HG02763 (cell line): ENCODE results near the gene UGT3A2.

Source experiments
- ATAC-seq: cut with Tn5 transposase; IDR thresholded peaks from one replicate; pipeline ENCODE4 v1.9.1; 2021; ENCODE audit warnings: mild to moderate bottlenecking, moderate library complexity; ENCODE audit not compliant: unreplicated experiment

The UGT3A2 gene

GRCh38 chr5:36009698-36010097 lies 57.0 kb downstream of the UGT3A2 start:
- ATAC-seq: no peak

GRCh38 chr5:36007366-36007765 lies 59.3 kb downstream of the UGT3A2 start:
- ATAC-seq: no peak

- no peak for ATAC-seq
Observed at GRCh38 chr5:36006163-36006562, 60.5 kb downstream of the UGT3A2 start.

- no peak for ATAC-seq
Observed at GRCh38 chr5:36001032-36001431, 65.7 kb downstream of the UGT3A2 start.

GRCh38 chr5:35999547-35999946 lies 67.1 kb downstream of the UGT3A2 start:
- no peak for ATAC-seq

- no peak for ATAC-seq
Observed at GRCh38 chr5:35996076-35996475, 70.6 kb downstream of the UGT3A2 start.

- ATAC-seq: no peak
Observed at GRCh38 chr5:35990941-35991611, 75.6 kb downstream of the UGT3A2 start, which contains the start of gene UGT3A1. Gene UGT3A1, minus strand, starts transcription at chr5:35991390. Its CDS starts 150 bp downstream, at chr5:35991240.

- no peak for ATAC-seq
Observed at GRCh38 chr5:35990520-35990919, 76.2 kb downstream of the UGT3A2 start.

- no peak for ATAC-seq
Observed at GRCh38 chr5:35988529-35988928, 78.2 kb downstream of the UGT3A2 start.

GRCh38 chr5:35987776-35988175 lies 78.9 kb downstream of the UGT3A2 start:
- no peak for ATAC-seq
